Small intestine (tissue), 7 donors: ENCODE data around the gene CDK15. TPM values are rescaled to one million over a fixed set of nuclear protein-coding genes. Genes with fewer than 3 reads are reported as not detected.
A peak's percentile ranks its signal among the peaks of the same experiment; 100 is the strongest.

Experiments used
- DNase-seq, 2 donors: peaks; one replicate each; pipeline versions ENCODE4 v3.0.0 to v3.0.0-alpha.2; 2013
- FAIRE-seq: peaks from 2 replicates; lab custom pipeline; 2012; peaks lifted over from hg19 to GRCh38; lab: Jason Lieb, UNC
- H3K27ac ChIP-seq, 3 donors: one replicate each; pipeline ENCODE4 v1.5.1; 2013; ENCODE audit warnings: low read length in 2 of 3, mild to moderate bottlenecking in 2 of 3, control low read depth in 1 of 3, inconsistent platforms in 1 of 3, low read depth in 1 of 3, moderate library complexity in 1 of 3
- H3K27me3 ChIP-seq, 3 donors: one replicate each; pipeline ENCODE4 v1.6.1; 2013; ENCODE audit warnings: low read length in 3 of 3, inconsistent platforms in 1 of 3; ENCODE audit not compliant: control insufficient read depth in 3 of 3, insufficient read depth in 3 of 3
- H3K36me3 ChIP-seq, 3 donors: one replicate each; pipeline ENCODE4 v1.6.1; 2013; ENCODE audit warnings: low read length in 3 of 3, inconsistent platforms in 1 of 3, low read depth in 1 of 3, mild to moderate bottlenecking in 1 of 3, moderate library complexity in 1 of 3; ENCODE audit not compliant: control insufficient read depth in 3 of 3, insufficient read depth in 2 of 3
- H3K4me1 ChIP-seq, 3 donors: one replicate each; pipeline ENCODE4 v1.6.1; 2013; ENCODE audit warnings: low read length in 2 of 3, inconsistent platforms in 1 of 3, low read depth in 1 of 3, mild to moderate bottlenecking in 1 of 3, moderate library complexity in 1 of 3; ENCODE audit not compliant: control insufficient read depth in 3 of 3, insufficient read depth in 2 of 3
- H3K4me3 ChIP-seq, 3 donors: one replicate each; pipeline ENCODE4 v1.5.1; 2013; ENCODE audit warnings: low read length in 3 of 3, control low read depth in 1 of 3, inconsistent platforms in 1 of 3, low read depth in 1 of 3, mild to moderate bottlenecking in 1 of 3, moderate library complexity in 1 of 3
- H3K9me3 ChIP-seq, 2 donors: one replicate each; pipeline ENCODE4 v1.6.1; 2013; ENCODE audit warnings: low read depth in 1 of 2, low read length in 1 of 2; ENCODE audit not compliant: control insufficient read depth in 2 of 2, insufficient read depth in 1 of 2
- WGBS, 3 donors: extraction: QIAGEN DNeasy Blood & Tissue Kit; methylation state at CpG; one replicate each; pipeline ENCODE4 v1.1.7; 2013; 5-methylcytosine and 5-hydroxymethylcytosine counted together
- polyA plus RNA-seq, 4 donors: library from polyadenylated mRNA; stranded (reverse) in 3 of 4; unstranded in 1 of 4; fragments of 200-250 nt in 3 of 4; fragments of 120-200 nt in 1 of 4; gene quantifications; one replicate each; pipeline versions ENCODE4 v1.2.1 to v1.2.3, GENCODE V29; 2013
- donor health status: healthy with polysubstance abuse.
- donor health status: control.
- donor health status: control.
- donor health status: Bipolar disorder and iron deficiency.
- donor health status: healthy.

CDK15 gene
- polyA plus RNA-seq, 4 donors, result 0.52 to 1.2 (median 0.54) TPM; not detected in 1

DNA sequence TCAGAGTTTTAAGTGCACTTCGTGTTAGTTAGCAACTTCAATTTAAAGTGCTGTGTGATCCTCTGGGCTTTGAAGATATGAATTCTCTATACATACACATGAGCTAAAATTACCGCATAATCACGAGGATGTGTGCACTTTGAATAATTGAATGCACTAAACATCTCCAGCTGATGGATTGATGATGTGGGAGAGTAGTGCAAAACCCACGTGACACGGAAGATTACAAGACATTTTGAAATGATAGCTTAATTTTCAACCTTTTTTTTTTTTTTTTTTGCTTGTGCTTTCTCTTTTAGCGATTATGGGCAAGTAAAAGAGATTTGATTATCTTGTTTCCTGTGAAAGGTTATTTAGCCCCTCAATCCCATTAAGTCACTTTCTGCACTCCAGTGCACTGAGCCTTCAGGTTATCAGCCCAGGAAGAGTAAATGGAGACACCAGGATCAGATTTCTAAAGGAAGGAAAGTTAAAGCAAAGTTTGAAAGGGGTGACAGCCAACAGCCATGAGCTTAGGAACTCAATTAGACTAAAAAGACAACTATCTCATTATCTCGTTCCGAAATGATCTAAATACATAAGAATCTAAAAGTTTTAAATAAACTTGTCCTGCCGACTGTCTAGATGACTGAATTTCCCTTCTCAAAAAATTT lies 81.6 kb downstream of the CDK15 start:
- Histone ChIP-seq H3K4me1 (peaks cover 0 to 4% (median 0%) of the 10 kb centered on the region in 3 donors), H3K4me3 (peak overlapping the region in 1 of 3 donors; percentile 4), H3K27ac (no peak overlapping the region), H3K27me3 (no peaks in the 10 kb centered on the region), H3K36me3 (no peaks in the 10 kb centered on the region), H3K9me3 (no peaks in the 10 kb centered on the region)
- no peak for FAIRE-seq
- 38 to 50% (median 48%) methylated on average over 9 of the region's 9 CpGs for WGBS, 3 donors
- peak in 1 of 2 donors; percentile 36 for DNase-seq

DNA sequence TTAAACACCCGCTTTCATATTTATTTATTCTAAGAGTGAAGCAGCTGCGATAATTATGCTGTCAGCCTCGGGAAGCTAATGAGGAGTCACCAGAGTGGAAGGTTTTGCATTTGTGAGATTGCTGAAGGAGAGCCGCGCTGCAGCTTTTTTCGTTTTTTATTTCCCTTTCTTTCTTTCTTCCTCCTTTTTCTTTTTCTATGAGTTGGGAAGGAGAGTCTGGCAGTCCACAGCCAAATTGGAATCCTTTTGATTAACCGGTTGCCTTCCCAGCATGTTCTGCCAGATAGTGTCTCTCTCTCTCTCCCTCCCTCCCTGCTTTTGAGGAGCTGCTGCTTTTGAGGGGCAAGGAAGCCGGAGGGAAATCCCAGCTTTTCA lies 82.1 kb downstream of the CDK15 start:
- Histone ChIP-seq H3K4me1 (peaks cover 0 to 4% (median 0%) of the 10 kb centered on the region in 3 donors), H3K4me3 (peak overlapping the region in 1 of 3 donors; percentile 4), H3K36me3 (no peaks in the 10 kb centered on the region), H3K9me3 (no peaks in the 10 kb centered on the region), H3K27me3 (no peaks in the 10 kb centered on the region), H3K27ac (no peak overlapping the region)
- 36 to 50% (median 47%) methylated on average over 8 of the region's 8 CpGs for WGBS, 3 donors
- no peak for DNase-seq
- FAIRE-seq, result no peak

DNA sequence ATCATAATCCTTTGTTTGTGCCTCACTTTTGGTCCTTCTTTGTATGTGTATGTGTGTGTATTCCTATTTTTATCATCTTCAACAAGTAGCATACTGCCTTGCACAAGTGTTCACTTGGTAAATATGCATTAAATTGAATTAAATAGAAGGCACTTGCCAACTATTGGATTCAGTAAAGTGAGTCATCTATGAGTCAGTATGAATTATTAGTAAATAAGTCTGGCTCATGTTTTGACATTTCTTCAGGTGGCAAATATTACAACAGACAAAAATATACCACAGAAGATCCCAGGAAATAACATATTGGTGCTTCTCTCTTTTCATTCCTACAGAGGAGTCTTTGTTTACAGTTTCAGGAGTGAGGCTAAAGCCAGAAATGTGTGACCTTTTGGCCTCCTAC lies 84.1 kb downstream of the CDK15 start:
- FAIRE-seq (no peak), DNase-seq (no peak)
- no peak overlapping the region for H3K27ac ChIP-seq
- no peaks in the 10 kb centered on the region for H3K4me1 ChIP-seq
- H3K27me3 ChIP-seq, result no peaks in the 10 kb centered on the region
- no peak overlapping the region for H3K4me3 ChIP-seq
- no peaks in the 10 kb centered on the region for H3K9me3 ChIP-seq
- H3K36me3 ChIP-seq, result no peaks in the 10 kb centered on the region

DNA sequence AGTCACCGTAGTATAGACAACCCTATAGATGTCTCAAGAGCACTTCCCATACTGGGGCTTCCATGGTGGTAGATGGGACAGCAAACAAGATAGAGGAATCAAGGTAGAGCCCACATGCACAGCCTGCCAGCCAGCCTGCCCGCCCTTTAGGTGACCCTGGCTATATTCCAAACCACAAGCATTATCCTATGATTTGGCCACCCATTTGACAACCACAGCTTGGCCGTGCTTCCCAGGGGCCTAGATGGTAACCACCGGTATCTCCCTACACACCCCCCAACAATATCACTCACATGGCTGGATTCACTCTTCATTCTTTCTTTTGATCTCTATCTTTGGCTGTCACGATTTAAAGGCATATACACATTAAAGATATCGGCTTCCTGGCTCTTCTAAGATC lies 85.3 kb downstream of the CDK15 start:
- Histone ChIP-seq H3K9me3 (no peaks in the 10 kb centered on the region), H3K4me3 (no peak overlapping the region), H3K36me3 (no peaks in the 10 kb centered on the region), H3K27ac (no peak overlapping the region), H3K27me3 (no peaks in the 10 kb centered on the region), H3K4me1 (no peaks in the 10 kb centered on the region)
- no peak for DNase-seq
- 88 to 93% (median 89%) methylated on average over 6 of the region's 6 CpGs for WGBS, 3 donors
- FAIRE-seq, result no peak

DNA sequence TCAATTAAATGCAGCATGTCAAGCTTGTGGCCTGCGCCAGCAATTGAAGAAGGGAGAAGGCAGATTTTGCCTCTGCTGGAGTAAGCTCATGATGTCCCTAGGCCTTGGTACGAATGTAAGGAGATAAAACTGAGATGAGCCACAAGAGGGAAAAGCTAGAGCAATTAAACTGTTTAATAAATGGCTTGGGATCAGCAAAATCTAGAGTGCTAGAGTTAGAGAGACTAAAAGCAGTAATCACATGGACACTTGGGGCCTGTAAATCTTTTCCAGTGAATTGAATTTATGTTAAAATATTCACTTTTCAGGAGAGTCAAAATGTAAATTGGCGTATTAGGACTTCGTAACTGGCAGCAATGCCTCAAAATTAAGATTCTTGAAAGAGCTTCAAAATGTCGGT lies 86.2 kb downstream of the CDK15 start:
- H3K4me3 ChIP-seq, result no peak overlapping the region
- no peak for DNase-seq
- H3K9me3 ChIP-seq, result no peaks in the 10 kb centered on the region
- no peaks in the 10 kb centered on the region for H3K4me1 ChIP-seq
- no peaks in the 10 kb centered on the region for H3K36me3 ChIP-seq
- H3K27me3 ChIP-seq, result no peaks in the 10 kb centered on the region
- WGBS, 3 donors, result 85 to 92% (median 89%) methylated on average over 5 of the region's 5 CpGs
- no peak for FAIRE-seq
- H3K27ac ChIP-seq, result no peak overlapping the region

DNA sequence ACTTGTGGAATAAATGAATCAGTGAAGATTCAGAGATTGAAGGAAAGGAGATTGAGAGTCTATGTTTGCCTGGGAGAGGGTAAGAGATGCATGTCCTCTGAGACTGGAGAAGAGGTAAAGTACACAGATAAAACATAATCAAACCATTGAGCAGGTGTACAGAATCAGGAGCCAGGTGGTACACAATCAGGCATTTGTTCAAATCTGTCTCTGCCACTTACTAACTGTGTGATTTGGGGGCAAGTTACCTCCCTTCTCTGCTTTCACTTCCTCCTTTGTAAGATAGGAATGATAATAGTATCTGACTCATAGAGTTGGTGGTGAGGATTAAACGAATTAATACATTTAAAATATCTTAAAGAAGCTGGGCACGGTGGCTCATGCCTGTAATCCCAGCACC lies 94.0 kb downstream of the CDK15 start:
- Histone ChIP-seq H3K27me3 (no peaks in the 10 kb centered on the region), H3K4me1 (no peaks in the 10 kb centered on the region), H3K4me3 (no peak overlapping the region), H3K9me3 (no peaks in the 10 kb centered on the region), H3K36me3 (no peaks in the 10 kb centered on the region), H3K27ac (no peak overlapping the region)
- no peak for FAIRE-seq
- peak; percentile 21 to 37 for DNase-seq
- 6 to 56% (median 25%) methylated on average over 2 of the region's 2 CpGs for WGBS, 3 donors

DNA sequence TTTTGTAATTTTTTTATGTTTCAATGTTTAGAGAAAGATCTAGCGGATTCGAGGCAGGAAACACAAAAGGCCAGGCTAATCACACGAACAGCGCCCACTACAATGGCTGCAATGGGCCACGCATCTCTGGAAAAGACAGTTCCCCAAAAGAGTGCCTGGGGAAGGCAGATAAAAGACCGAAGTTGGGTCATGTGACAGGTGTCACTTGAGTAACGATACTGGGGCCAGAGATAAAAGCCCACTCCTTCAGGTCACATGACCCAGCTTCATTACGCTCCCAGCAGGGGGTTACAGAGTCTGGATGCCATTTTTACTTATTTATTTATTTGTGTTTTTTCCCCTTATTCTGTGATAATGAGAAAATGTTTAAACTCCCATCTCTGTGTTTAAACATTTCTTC lies 95.4 kb downstream of the CDK15 start:
- no peaks in the 10 kb centered on the region for H3K36me3 ChIP-seq
- H3K27me3 ChIP-seq, result no peaks in the 10 kb centered on the region
- WGBS, 3 donors, result 60 to 83% (median 79%) methylated on average over 8 of the region's 8 CpGs
- H3K9me3 ChIP-seq, result no peaks in the 10 kb centered on the region
- no peaks in the 10 kb centered on the region for H3K4me1 ChIP-seq
- DNase-seq (no peak), FAIRE-seq (no peak)
- H3K4me3 ChIP-seq, result no peak overlapping the region
- no peak overlapping the region for H3K27ac ChIP-seq

DNA sequence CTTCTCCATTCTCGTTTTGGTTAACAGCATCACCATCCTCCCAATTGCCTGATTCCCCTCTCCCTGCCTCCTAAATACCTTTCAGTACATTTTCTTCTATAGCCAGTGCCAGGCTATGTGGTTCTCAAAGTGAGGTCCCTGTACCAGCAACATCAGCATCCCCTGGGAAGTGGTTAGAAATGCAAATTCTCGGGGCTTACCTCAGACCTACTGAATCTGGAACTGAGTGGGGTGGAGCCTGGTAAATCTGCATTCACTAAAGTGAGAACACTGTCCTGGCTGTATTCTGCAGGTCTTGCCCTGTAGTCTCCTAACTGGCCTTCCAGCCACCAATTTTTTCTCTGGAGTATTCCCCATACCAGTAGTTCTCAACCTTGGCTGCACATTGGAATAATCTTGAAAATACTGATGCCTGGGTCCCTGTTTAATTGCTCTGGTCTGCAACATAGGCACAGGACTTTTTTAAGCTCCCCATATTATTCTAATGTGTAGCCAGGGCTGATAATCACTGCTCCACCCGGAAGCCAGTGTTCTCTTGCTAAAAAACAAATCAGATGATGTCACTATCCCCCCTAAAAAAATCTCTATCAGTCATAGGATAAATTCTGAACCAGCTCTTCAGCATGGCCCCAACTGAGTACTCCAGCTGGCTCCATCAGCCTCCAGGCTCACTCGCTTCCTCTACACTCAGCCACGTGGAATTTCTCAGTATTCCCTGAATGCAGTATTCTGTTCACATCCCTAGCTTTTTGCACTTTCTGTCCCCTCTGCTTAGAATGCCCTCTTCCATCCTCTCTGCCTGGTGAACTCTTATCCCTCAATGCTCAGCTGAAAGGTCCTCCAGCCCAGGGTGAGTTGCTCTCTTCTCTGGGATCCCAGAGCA lies 98.4 kb downstream of the CDK15 start:
- 64 to 72% (median 70%) methylated on average over 5 of the region's 5 CpGs for WGBS, 3 donors
- no peaks in the 10 kb centered on the region for H3K36me3 ChIP-seq
- no peak overlapping the region for H3K27ac ChIP-seq
- peaks cover 0 to 9% (median 3%) of the 10 kb centered on the region in 3 donors for H3K4me1 ChIP-seq
- H3K4me3 ChIP-seq, result no peak overlapping the region
- FAIRE-seq (no peak), DNase-seq (no peak)
- H3K9me3 ChIP-seq, result no peaks in the 10 kb centered on the region
- H3K27me3 ChIP-seq, result no peaks in the 10 kb centered on the region
